ENCODE data around the gene REC114.

Gene REC114

GRCh38 chr15:73457334-73457733 lies 14.4 kb downstream of the REC114 start:
- no peak for TF ChIP-seq CTCF (IDR thresholded peaks at IDR 0.05; ENCODE audit: insufficient read depth, missing control alignments)
- DNase-seq (ENCODE audit: insufficient read length, low spot score): no peak
- no peak for FAIRE-seq

GRCh38 chr15:73460662-73461061 lies 17.7 kb downstream of the REC114 start:
- FAIRE-seq (no peak), DNase-seq (ENCODE audit: insufficient read length, low spot score) (no peak)
- no peak for TF ChIP-seq CTCF (IDR thresholded peaks at IDR 0.05; ENCODE audit: insufficient read depth, missing control alignments)

- DNase-seq (ENCODE audit: insufficient read length, low spot score) (no peak), FAIRE-seq (no peak)
- no peak for TF ChIP-seq CTCF (IDR thresholded peaks at IDR 0.05; ENCODE audit: insufficient read depth, missing control alignments)
Observed at GRCh38 chr15:73464602-73465001, 21.6 kb downstream of the REC114 start.

- TF ChIP-seq CTCF (IDR thresholded peaks at IDR 0.05; ENCODE audit: insufficient read depth, missing control alignments): no peak
- FAIRE-seq: no peak
- DNase-seq (ENCODE audit: insufficient read length, low spot score): no peak
Observed at GRCh38 chr15:73467758-73468157, 24.8 kb downstream of the REC114 start.

- no peak for TF ChIP-seq CTCF (IDR thresholded peaks at IDR 0.05; ENCODE audit: insufficient read depth, missing control alignments)
- DNase-seq (ENCODE audit: insufficient read length, low spot score) (no peak), FAIRE-seq (no peak)
Observed at GRCh38 chr15:73474785-73475184, 31.8 kb downstream of the REC114 start.

GRCh38 chr15:73476704-73477216 lies 33.8 kb downstream of the REC114 start:
- no peak for FAIRE-seq
- DNase-seq (ENCODE audit: insufficient read length, low spot score): no peak
- no peak for TF ChIP-seq CTCF (IDR thresholded peaks at IDR 0.05; ENCODE audit: insufficient read depth, missing control alignments)

GRCh38 chr15:73480050-73480449 lies 37.1 kb downstream of the REC114 start:
- TF ChIP-seq CTCF (IDR thresholded peaks at IDR 0.05; ENCODE audit: insufficient read depth, missing control alignments): no peak
- DNase-seq (ENCODE audit: insufficient read length, low spot score) (no peak), FAIRE-seq (no peak)
